Femur (tissue), 1 donor: ENCODE results near the gene LPAR5.

ENCODE experiments used
- DNase-seq: peaks from one replicate; pipeline ENCODE4 v3.0.0-alpha.2; 2017

LPAR5 gene

DNA sequence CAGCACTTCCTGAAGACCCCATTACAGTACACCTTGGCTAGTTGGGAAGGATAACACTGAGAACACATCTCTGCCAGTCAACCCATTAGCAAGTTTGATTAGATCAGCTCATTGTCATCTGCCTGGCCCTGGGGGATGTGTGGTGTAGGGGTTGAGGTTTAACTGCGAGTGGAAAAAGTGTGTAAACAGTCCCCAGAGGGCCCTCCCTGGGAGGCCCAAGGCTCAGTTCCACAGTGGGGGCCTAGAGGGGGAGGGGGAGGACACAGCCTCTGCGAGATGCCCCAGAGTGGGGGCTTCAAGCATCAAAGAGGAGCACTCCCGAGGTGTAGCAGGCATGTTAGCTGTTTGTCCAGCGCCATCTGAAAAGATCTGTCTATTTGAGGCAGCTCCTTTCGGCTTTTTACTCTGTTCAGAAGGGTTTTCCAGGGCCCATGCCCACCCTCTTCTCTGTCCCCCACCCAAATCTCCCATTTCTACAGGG, 344 bp downstream of the LPAR5 start:
- DNase-seq = no peak

DNA sequence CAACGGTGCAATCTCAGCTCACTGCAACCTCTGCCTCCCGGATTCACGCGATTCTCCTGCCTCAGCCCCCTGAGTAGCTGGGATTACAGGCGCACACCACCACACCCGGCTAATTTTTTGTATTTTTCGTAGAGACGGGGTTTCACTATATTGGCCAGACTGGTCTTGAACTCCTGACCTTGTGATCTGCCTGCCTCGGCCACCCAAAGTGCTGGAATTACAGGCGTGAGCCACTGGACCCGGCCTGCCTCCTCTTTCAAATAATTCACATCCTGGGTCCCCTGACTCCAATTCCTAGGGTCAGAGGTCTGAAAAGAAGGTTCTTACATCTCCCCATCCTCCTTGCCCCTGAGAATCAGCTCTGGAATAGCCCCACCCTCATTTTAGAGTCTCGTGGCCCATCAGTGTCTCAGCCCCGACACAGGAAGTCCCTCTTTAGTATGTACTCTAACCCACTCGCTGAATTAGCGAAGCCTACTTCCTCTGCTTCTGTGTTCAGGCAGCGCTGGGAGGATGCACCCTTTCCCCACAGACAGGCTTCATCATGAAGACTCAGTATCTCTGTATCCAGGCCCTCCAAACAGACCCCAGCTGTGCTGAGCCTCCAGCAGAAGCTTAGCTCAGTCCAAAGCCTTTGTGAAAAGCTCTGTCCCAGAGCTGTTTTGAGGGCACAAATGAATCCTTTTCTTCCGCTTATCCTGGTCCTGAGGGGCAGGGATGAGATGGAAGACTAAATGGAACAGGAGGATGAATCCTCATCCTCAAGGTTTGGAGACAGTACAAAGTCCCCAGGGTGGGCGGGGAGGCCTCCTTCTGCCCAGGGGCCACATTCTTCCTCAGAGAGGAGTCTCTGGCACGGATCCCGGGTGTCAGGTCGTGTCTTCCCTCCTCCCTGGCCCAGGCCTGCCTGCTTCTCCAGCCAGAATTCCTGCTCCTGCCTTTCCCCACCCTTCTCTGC, 3.5 kb downstream of the LPAR5 start:
- peak; percentile 50 for DNase-seq

DNA sequence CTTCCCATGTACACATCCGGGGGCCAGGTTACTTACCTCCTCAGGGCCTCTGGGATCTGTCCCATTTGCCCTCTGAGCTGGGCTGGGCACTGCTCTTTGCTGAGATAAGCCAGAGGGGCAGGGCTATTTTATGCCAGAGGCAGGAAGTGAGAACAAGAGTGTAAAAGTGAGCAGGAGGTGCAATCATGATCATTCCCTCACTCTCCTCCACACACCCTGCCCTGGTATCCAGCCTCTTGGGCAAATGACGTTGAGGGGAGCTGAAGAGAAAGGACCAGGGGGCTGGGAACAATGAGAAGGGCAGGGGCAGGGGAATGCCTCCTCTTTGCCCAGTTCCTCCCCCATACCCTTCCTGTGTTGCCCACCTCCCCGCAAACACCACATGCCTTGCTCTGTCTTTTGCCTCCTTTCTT, 4.2 kb downstream of the LPAR5 start:
- DNase-seq = no peak

DNA sequence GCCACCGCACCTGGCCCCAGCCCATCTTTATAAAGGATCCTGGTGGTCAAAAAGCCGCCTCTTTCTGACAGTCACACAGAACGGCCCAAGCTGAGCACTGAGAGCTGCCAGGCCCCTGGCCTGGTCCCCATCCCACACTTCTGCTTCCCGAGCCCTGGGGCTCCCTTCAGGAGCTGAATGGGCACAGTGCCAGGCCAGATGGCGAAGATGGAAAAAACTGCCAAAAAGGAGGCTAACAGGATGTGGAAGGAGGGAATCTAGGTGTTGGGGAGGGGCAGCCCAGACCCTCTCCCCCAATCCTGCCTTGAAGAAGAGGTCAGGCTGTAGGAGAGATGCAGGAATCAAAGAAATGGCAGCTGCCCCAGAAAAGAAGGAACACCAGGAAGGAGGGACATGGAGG, 5.0 kb downstream of the LPAR5 start:
- DNase-seq = peak; percentile 52

DNA sequence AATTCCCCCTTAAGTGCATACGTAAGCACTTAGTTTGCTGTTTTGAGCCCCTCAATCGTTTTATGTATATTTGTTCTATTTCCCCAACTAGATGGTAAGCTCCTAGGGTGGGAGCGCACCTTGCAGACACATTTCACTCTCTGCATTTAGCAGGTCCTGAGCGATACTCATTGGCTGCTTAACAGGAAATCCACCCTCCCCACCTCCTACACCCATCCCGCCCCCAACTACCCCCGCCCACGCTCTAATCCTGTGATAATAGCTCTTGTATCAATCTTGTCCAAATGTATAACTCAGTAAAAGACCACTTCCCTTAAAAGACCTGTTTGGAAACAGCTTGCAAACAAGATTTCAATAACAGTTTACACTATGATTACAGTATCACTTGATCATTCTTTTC, 8.1 kb downstream of the LPAR5 start:
- DNase-seq = no peak

DNA sequence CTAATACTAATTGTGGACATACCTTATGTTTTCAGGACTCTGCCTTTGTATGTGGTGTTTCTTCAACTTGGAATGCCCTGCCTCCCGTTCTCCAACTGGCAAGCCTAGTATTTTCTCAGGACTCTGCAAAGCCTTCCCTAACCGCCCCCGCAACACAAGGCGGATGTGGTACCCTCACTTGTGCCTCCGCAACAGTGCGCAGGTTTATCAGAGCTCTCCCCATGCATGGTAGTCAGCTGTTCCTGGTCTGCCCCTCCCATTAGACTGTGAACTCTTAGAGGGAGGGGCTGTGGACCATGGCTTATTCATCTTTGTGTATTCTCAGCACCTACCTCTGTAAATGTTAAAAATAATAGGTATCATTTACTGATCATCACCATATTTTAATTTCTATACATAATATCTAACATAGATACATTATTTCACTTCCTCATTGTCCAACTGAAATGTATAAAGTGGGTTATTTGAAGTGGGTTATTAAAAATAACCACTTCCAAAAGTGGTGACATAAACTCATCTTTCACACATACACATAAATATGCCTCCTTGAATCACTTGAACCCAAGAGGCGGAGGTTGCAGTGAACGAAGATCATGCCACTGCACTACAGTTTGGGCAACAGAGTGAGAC, 9.0 kb downstream of the LPAR5 start:
- DNase-seq = no peak

DNA sequence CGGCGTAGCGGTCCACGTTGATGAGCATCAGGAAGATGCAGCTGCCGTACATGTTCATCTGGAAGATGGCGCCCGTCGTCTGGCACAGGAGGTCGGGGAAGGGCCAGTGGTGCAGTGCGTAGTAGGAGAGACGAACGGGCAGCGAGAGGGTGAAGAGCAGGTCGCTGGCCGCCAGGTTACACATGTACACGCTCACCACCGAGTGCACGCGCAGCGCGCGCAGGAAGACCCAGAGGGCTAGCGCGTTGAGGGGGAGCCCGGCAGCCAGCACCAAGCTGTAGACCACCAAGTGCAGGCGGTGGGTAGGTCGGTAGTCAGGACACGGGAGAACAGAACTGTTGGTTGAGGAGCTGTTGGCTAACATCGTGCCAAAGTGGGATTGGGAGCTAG, 14.9 kb downstream of the LPAR5 start:
- DNase-seq = no peak

DNA sequence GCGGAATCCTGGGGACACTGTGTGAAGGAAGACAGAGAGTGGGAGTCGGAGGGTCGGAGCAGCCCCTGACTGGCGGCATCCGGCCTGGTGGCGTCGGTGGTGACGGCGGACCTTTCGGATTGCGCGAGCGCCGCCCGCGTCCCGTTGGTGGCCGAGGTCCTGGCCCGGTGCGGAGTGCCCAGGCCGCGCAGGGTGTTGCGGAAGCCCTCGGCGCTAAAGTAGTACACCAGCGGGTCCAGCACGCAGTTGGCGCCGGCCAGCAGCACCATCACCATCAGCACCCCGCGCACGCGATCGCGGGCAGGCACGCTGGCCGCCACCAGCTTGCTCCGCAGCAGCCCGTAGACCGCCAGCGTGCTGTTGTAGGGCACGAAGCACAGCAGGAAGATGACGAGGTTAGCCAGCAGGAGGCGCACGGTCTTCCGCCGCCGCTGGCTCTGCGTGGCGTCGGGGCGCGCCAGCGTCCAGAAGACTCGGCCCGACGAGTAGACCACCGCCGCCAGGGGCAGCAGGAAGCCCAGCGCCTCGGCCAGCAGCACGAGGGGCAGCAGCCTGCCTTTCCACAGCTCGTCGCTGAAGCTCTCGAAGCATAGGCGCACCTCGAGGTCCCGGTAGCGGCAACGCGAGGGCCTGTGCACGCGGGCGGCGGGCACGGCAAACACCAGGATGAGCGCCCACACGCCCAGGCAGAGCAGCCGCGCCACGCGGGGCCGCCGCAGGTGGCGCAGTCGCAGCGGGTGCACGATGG, 15.4 kb downstream of the LPAR5 start:
- peak; percentile 71 for DNase-seq

DNA sequence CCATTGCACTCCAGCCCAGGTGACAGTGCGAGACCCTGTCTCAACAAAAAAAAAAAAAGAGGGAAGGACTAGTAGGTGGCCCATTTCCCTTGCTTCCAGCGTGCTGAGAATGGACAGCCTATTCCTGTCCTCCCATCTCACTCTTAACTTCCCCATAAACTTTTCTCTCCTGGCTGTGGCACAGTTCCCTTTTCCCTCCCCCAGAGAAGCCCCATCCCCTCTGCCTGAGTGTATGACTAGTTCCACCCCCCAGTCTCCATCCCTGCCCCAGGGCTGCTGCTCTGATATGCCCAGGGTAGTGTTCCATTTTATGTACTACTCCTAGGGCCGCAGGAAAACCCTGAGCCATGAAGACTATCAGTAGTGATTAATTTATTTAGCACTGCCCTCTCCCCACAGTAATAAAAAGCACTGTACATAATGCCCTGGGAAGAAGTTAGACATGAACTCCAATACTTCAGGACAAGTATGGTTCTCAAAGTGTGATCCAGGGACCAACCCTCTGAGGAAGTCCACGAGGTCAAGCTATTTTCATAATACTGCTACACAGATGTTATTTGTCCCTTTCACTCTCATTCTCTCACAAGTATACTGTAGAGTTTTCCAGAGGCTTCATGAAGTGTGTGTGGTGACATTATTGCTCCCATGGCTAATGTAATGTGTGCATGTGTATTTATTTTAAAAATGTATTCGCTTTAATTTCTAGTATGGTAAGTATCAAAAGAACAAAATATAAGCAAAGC, 17.1 kb downstream of the LPAR5 start:
- no peak for DNase-seq

DNA sequence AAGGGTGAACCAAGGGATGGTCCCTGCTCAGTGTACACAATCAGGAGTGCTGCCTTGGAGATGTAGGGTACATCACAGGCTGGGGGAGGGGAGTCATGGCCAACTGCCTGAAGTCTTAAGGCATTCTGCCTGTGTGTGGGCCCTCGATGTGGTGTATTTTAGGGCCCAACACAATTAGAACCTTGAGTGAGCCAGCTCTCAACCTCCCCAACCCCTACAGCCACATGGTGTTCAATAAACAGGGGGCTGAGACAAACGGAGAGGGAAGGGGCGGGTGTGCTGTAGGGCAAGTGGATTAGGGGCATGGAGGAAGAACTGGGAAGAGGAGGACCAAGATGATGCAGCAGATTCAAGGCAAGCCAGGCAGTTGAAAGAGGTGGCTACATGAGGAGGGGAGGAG, 20.0 kb downstream of the LPAR5 start:
- DNase-seq = no peak

DNA sequence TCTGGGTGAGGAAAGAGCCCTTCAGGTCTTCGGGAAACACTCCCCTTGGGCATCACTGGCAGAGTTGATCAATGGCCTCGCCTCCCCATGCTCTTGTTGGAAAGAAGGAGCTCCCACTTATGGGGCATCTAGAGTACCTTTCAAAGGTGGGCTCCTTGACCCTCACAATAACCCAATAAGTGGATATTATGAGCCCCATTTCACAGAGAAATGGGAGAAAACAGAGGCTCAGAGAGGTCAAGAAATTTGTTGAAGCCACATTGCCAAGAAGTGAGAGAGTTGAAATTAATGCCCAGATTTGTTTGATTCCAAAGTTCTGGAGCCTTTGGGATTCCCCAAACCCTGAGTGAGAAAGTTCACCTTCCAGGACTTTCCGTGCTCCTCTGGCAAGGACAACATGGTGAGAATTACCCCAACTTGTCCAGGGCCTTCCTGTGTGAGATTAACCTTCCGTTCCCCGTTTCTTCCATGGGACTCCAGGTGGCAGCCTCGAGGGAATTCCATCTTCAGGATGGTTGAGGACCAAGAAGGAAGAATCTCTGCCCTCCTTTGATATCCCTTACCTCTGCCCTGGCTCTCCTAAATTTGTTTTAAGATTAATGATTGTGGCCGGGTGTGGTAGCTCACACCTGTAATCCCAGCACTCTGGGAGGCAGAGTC, 21.1 kb downstream of the LPAR5 start:
- DNase-seq = no peak

DNA sequence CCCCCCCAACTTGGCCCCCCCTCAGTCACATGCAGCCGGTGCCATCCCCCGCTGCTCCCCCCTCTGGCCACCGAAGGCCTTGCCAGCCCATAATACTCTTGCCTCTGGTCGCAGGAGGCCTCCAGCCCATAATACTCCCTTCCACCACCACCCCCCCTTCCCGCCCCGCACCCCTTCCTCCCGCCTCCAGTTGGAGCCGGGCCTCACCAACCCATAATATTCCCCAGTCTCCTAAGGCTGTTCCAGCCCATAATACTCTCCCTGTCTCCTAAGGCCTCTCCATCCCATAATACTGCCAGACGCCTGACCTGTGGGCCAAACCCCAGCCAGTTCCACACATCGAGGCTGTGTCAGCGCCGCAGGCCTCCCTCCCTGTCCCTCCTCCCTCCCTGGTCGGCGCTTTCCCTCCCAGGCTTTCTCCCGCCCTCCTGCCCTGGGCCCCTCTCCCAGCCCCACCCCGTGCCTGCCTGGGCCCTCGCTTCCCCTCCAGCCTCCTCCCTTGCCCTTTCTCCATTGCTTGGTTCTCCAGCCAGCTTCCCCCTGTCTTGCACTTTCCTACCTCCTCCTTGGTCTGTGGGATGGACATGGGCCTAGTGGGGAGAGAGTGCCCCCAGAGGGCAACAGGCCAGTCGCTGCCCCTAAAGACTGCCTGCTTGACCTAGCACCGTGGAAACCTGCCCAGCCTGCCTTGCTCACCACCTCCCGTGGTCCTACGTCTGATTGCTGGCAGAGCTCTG, 21.8 kb downstream of the LPAR5 start:
- DNase-seq = peak; percentile 96

DNA sequence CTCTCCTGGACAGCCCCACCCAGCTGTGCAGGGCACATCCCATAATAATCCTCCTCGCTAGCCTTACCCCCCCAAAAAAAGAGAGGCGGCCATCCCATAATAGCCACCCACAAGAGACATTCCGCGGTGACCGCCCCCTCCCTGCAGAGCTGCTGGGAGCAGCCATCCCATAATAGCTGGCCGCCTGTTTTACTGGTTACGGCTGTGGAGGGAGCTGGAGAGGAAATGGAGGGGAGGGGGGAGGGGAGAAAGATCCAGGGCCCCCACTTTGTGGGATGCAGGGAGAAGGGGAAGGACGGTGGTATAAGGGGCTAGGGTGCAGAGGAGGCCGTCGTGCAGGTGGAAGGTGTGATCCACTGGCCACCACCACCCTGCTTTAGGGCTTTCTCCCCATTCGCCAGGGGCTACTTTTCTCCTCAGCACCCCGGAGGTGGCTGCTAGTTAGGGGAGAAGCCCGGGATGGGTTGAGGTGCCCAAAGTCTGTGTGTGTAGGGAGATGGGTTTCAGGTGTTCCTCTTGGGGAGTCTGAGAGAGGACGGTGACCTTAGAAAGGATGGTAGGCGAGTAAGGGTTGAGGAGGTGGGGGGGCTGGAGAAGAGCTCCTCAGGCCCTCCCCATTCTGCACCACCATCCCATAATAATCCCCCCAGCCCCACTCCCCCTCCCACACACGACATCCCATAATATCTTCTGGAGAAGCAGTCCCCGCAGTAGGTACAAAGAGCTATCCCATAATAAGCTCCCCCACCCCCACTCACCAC, 22.6 kb downstream of the LPAR5 start:
- DNase-seq = peak; percentile 91

DNA sequence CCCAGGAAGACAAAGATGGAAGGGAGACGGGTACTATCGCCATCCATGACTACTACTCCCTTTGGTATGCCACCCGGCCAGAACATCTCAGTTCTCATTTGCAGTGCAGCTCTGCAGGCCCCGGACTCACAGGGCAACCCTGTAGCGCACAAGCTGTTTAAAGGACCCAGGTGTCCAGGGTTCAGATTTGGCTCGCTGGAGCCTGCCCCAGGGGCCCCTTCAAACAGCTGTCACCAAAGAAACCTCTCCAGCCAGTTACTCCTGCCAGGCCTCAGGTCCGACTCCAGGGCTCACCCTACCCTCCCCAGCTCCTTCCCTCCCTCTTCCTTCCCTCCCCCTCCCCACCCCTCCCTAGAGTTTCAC, 23.1 kb downstream of the LPAR5 start:
- no peak for DNase-seq

DNA sequence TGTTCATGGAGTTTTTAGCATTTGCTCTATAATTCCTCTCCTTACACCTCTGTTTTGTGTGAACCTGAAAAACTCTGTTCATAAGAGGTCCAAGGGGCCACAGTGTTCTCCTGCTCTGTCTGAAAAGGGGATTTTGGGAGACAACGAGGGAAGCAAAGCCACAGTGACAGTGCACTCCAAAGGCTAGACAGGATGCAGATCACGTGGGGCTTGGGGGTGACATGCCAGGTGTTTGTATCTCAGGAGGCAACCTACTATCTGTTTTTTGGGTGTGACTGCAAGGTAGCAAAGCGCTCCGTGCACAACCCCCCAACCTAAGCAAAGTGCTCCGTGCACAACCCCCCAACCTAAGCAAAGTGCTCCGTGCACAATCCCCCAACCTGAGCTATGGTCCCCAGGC, 23.5 kb downstream of the LPAR5 start:
- DNase-seq = no peak

DNA sequence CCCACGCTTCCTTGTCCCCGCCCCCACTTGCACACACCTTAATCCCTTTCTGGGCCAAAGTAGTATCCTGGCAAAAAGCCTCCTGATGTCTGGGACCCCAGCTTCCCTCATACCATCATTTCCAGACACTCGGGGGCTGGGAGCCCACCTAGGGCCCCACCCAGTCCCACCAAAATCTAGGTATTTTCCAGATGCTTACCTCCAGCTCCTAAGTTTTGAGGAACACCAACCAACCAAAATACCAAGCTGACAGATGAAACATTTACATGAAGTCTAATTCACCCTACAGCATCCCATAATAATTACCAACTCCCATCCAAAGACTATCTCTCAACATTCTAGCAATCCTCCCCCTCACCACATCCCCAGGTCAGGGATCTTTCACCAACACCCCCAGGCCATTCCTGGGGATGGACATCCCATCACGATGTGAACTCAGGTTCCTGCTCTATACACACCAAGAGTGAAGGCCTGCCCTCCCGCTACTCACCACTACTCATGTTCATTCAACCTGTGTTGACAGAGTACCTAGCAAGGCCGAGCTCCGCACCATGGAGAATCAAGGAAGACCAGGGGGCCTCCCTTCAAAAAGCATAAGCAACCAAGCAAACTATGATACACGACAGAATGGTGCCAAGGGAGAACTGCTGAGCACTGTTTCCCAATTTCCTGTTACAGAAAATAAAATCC, 27.0 kb downstream of the LPAR5 start:
- DNase-seq = no peak

DNA sequence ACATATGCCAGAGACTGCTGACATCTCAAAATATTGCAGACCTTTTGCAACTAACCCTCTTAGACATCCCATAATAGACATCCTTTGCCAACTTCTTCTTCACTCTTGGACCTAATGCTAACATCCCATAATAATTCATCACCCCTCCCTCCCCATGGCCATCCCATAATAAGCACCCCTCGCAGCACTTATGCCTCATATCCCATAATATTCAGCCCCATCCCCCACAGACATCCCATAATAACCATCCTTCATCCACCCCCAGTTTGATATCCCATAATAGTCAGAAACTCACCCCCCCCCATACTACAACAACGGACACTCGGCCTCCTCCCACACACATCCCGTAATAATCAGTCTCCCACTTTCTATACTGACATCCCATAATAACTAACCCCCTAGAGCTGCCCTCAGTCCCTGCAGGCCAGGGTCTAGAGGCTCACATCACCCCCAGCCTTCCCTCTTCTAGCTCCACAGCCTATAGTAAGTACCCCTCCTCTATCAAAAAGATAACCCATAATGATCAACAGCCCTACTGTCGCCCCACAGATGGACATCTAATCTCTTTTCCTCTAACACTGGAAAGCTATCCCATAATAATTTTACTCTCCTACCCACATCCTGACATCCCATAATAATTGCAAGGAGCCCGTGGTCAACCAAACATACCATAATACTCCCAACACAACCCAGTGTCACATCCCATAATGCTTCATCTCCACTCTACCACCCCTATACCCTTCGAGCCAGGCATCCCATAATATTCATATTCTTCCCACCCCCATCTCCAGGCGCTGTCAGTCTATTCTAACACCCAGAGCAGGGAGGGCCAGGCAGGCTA, 27.8 kb downstream of the LPAR5 start:
- peak; percentile 67 for DNase-seq

DNA sequence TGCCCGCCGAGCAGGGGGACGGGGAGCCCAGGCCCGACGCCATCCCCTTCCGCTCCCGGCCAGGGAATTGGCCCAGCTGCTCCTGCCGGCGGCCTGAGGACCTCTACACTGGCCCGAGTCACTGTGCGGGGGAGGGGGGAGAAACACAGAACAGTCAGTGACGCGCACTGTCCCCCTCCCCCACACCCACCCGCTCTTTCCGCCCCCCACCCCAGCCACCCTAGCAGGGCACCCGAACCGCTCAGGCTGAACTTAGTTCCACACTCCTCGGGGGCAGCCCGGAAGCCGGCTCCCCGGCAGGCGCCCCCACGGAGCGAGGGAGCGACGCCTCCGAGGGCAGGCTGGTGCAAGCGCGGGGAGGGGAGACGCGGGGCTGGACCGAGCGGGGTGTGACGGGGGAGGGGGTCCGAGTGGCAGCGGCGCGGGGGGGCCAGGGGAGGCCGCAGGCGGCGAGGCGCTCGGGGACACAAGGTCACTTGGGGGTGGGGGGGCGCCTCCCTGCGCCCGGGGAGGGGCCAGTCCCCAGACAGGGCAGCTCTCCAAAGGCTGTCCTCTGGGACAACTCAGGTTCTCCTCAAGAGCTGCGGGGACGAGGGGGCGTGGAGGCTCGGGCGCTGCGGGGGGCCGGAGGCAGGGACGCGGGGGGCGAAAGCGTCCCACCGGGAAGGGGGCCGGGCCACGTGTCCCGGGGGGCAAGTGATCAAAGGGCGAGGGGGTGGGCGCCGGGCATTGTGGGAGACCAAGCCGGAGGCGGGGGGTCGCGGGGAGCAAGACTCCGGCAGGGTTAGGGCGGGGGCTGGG, 29.2 kb downstream of the LPAR5 start:
- DNase-seq = peak; percentile 83
